HG03175 (cell line): Measurements from ENCODE around the gene CLASP1.

Source experiments
- ATAC-seq: cut with Tn5 transposase; IDR thresholded peaks from one replicate; pipeline ENCODE4 v1.9.1; 2021; ENCODE audit warnings: mild to moderate bottlenecking, moderate library complexity; ENCODE audit not compliant: unreplicated experiment

CLASP1 gene

GRCh38 chr2:121294881-121295840, 354.1 kb downstream of the CLASP1 start:
- no peak for ATAC-seq

- ATAC-seq, result no peak
These were observed 355.6 kb downstream of the CLASP1 start for GRCh38 chr2:121293450-121294325.

- ATAC-seq, result no peak
These were observed 358.0 kb downstream of the CLASP1 start for GRCh38 chr2:121291251-121291580.

GRCh38 chr2:121289271-121289670, 360.0 kb downstream of the CLASP1 start:
- no peak for ATAC-seq

- ATAC-seq, result no peak
These were observed 360.6 kb downstream of the CLASP1 start for GRCh38 chr2:121288454-121289231.

GRCh38 chr2:121287956-121288355, 361.3 kb downstream of the CLASP1 start:
- no peak for ATAC-seq
